ENCODE results near the gene TOMM70. TPM values are rescaled to one million over a fixed set of nuclear protein-coding genes. Genes with fewer than 3 reads are reported as not detected.

TOMM70 gene
- total RNA-seq, 1 experiment from 2014 or later: 79.5 TPM

DNA sequence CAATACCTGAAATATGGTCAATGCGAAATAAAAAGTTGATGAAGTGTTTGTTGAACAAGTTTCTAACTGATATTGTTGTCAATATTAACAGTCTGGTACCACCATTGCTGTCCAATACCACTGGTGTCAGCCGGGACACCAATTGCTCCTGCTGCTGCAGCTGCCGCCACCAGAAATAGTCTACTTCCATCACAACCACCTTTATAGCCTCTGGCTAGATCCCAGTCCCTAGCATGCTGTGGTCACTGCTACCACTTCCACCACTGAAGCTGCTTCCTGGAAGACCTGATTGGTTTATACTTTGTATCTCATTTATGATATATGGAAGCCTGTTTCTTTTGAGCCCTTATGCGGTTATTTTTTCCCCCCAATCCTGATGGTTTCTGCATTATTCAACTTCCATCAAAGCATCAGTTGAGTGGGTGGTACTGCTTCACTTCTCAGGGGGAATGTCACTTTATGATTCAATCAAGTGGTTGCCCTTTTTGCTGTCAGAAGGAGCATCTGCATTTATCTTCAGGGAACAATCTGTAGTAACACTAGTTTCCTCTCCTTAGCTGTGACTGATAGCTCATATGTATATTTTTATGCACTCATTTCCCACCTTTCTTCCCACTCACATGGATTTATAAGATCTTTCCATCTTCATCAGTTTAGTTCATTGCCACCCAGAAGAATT lies 12.2 kb upstream of the TOMM70 start:
- DNase-seq (ENCODE audit: low read depth): no peak

DNA sequence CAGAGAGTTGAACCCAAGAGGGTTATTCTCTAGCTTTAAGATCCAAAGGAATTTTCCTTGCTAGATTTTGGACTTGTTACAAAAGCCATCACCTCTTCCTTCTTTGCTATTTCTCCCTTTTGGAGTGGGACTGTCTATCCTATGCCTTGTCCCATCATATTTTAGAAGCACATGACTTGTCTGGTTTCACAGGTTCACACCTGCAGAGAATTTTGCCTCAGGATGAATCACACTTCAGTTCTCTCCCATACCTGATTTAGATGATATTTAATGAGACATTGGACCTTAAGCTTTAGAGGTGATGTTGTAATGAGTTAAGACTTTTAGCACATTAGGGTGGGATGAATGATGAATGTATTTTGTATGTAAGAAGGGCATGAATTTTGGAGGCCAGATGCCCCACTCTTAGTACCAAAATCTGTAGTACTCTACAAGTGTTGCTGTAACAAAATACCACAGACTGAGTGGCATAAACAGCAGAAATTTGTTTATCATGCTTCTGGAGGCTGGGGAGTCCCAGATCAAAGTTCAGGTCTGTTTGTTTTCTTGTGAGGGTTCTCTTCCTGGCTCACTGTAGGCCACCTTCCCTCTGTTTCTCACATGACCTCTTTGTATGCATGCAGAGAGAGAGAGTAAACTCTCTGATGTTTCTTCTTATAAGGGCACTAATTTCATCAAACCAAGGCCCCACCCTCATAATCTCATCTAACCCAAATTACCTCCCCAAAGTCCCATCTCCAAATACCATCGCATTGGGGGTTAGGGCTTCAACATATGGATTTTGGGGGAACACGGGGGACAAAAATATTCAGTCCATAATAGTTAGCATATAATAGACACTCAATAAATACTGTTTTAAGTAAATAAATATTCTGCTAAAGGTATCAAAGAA lies 10.4 kb upstream of the TOMM70 start:
- no peak for DNase-seq (ENCODE audit: low read depth)

DNA sequence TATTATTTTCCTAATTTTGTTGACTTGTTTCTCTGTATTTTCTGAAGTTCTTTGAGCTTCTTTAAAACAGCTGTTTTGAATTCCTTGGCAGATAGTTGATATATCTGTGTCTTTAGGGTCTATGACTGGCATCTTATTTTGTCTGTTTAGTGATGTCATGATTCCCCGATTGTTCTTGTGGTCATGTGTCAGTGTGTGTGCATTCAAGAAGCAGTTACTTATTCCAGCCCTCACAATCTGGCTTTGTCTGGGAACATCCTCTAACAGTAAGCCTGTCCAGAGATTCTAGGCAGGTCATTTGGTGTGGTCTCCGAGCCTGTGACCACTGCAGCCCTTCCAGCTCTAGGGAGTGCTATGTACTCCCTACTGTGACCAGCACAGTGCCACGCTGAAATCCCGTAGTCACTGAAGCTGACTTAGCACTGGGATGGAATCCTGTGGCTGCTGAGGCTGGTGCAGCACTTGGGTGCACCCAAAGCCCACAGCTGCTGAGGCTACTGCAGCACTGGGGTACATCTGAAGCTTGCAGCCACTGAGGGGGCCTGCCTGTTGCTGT lies 7.2 kb upstream of the TOMM70 start:
- peak; percentile 23 for DNase-seq (ENCODE audit: low read depth)

DNA sequence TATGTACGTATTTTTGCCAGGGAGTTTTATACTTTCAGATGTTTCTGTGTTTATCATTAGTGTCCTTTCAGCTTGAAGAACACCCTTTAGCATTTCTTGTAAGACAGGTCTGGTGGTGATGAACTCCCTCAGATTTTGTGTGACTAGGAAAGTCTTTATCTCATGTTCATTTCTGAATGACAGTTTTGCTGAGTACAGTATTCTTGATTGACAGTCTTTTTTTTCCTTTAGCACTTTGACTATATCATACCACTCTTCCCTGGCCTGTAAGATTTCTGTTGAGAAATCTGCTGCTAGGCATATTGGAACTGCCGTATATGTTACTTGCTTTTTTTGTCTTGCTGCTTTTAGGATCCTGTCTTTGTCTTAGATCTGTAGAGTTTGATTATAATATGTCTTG lies 6.3 kb upstream of the TOMM70 start:
- no peak for DNase-seq (ENCODE audit: low read depth)

DNA sequence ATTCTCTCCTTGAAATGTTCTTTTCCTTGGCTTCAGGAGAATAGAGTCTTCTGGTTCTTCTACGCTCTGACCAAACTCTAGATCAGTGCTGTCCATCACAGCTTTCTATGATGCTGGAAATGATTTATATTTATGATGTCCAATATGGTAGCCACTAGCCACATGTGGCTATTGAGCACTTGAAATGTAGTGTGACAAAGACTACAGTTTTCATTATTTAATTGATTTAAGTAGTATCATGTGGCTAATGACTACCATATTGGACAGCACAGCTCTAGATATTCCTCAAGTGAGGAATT lies 3.3 kb upstream of the TOMM70 start:
- no peak for DNase-seq (ENCODE audit: low read depth)

DNA sequence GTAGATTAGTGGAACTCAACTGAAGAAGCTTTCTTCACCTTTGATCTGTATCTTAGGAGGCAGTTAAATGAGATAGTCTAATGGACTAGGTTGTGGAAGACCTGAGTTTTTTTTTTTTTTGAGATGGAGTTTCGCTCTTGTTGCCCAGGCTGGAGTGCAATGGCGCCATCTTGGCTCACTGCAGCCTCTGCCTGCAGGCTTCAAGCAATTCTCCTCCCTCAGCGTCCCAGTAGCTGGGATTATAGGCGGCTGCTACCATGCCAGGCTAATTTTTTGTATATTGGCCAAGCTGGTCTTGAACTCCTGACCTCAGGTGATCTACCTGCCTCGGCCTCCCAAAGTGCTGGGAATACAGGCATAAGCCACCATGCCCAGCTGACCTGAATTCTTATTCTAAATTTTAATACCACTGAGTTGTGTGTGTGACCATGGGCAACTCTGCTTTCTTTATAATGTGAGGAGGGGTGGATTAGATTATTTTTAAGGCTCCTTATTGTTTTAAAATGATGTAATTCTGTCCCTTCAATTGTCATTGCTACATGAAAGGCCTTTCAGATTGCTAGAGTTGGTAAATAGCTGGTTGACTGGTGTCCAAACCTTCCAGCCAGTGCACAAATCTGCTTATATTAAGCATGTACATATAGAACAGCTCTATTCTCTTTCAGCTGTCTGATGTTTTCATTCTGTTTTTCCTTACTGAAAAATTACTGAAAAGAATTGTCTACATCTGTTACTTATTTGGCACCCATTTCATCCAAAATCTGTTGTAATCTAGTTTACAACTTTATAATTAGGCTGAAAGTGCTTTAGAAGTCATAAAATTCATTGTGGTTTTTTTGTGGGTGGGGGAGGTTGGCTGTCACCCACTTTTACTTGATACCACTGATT lies 2.7 kb upstream of the TOMM70 start:
- DNase-seq (ENCODE audit: low read depth): peak; percentile 61

DNA sequence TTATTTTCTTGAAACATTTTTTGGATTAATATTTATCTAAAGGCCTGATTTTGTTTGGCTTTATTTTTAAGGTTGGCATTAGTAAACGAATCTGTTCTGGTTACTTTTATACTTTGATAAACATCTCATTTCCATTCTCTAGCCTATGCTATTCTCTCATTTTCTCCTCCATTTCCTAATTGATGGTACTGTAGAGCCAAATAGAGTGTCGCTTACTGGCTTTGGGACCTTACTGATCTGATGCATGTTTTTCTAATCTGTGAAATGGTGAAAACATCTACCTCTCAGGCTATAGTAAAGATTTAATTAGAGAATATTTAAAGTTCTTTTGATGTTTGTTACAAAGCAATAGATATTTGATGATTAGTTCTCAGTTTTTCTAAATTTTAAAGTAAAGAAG lies 2.0 kb upstream of the TOMM70 start:
- DNase-seq (ENCODE audit: low read depth): no peak

DNA sequence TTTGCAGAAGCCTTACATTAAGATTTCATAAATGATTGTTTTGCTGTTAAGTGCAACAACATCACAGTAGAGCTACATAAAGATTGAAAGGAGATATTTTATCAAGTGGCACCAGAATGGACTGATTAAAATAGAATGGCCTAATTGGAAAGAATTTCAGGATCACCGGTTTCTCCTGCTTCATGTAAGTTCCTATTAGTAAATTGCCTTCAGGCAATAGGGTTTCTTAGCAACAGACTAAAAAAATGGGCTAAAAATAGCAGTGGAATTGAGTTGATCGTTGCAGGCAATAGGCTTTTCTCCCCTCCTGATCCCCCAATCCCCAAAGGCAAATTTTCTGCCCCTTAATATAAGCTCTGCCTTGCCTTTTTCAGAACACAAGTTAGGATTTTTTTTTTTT lies 1.4 kb upstream of the TOMM70 start:
- DNase-seq (ENCODE audit: low read depth): peak; percentile 55

DNA sequence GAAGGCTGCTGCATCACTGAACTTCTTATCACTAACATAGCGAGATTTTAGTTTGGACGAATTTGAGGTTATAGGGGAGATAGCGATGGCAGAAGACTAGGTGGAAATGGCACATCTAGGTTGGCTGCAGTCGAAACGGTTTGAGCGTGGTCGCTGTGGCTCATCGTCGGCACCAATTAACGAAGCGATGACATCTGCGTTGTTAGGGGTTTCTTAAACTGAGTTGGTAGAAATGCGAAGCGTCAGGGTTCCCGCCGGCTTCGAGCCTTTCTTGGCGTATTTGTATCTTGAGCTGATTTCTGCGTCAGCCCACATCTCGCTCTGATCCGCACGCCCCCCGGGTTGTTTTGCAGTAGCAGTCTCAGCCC lies 769 bp upstream of the TOMM70 start:
- no peak for DNase-seq (ENCODE audit: low read depth)

DNA sequence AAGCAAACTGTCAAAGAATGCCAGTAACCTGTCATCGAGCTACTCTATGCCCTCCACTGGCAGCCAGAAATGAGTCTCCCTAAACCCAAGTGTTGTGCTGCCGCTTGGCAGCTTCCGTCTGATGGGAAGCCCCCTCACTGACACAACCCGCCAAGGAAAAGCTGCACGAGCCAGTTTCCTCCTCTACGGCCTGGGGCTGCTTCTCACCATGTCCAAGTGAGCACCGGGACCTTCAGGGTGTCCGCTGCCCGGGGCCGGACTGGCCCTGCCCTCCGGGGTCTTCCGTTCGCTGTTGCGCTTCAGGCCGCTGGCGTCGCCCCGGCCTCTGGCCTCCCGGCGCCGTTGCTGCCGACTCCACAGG lies 490 bp downstream of the TOMM70 start:
- DNase-seq (ENCODE audit: low read depth): no peak

DNA sequence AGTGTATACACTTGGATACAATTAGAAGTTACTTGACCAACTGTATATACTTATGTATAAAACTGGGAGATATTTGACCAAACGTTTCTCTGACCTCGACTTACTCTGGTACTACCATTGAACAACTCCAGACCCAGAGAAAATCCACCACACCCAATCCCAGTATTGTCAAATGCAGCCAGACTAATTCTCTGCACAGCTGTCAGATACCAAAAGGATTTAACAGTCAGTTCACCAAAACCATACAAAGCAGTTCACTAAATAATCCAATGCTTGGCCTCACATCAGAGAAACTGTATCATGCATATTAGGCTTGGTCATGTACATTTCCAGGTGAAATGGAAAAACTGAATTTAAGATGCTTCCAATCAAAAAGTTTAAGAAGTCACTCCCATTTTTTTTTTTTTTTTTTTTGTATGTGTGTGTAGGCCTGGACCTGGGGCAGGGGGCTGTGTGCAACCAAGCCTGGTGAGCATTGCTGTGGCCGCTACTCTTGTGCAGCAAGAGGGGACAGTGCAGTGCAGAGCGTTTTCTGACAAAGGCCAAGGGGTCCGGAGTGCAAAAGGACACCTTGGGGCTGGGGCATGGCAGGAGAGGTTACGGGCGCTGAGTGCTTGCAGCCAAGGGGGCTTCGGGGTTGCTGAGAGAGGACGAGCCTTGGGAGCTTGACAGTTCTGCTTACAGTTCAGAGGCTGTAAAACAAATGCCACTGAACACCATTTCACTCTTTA lies 1.4 kb downstream of the TOMM70 start:
- DNase-seq (ENCODE audit: low read depth): no peak

DNA sequence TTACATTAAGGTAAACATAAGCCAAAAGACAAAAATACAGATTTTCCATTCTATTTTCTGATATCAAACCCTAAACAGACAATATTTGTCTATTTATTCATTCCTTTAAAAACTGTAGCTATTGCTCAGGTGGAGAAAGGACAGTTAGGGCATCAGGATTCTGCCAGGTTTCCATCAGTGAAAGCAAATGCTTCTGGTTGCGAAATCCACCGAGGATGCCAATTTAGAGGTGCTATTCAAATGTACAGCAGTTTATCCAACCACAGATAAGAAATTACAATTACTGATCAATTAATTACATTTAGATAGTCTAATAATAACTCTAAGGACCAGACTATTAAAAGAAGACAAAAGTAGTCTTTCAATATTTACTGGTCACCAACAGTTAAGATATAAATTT lies 3.9 kb downstream of the TOMM70 start:
- no peak for DNase-seq (ENCODE audit: low read depth)

DNA sequence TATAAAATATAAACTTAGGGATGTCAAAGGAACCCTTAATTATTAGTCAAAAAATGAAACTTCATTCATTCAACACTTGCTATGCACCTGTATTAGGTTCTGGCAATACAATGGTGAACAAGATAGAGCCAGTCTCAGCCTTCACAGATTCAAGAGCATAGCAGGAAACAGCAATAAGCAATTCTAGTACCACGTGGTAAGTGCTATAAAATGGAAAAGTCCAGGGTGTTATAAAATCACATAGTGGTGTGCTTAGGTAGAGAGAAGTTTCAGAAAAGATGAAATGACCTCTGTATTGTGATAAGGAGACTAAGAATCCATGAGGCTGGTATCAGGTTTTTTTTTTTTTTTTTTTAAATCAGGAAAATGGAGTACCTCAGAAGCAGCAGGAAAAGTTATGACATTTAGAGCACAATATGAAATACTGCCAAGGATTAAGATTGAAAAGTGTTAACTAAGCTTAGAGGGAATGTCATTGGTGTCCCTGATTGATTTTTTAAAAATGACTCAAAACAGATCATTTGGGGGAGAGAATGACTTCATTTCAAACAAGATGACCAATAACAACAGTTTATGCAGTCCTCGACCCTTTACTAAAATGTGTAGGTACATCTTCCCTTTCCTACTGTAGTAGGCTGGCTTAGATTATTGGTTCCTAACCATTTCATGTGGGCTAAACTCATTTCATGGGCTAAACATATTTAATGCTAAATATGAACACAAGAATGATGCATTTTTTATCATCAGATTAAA lies 5.0 kb downstream of the TOMM70 start:
- no peak for DNase-seq (ENCODE audit: low read depth)

DNA sequence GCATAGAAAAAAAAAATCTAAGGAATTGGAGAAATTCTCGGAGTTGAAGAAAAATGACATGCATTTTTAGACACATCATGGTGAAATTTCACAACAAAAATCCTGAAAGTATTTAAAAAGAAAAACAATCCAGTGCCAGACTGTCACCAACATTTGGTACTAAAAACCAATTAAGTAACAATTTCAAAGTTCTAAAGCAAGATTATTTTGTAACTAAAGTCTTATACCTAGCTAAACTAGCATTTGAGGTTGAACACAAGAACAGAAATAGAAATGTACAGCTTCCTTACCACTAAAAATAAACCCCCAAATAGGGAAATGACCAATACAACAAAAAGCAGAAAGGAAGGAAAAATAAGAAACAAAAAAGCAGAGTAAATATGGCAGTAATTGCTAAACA lies 11.9 kb downstream of the TOMM70 start:
- DNase-seq (ENCODE audit: low read depth): no peak

DNA sequence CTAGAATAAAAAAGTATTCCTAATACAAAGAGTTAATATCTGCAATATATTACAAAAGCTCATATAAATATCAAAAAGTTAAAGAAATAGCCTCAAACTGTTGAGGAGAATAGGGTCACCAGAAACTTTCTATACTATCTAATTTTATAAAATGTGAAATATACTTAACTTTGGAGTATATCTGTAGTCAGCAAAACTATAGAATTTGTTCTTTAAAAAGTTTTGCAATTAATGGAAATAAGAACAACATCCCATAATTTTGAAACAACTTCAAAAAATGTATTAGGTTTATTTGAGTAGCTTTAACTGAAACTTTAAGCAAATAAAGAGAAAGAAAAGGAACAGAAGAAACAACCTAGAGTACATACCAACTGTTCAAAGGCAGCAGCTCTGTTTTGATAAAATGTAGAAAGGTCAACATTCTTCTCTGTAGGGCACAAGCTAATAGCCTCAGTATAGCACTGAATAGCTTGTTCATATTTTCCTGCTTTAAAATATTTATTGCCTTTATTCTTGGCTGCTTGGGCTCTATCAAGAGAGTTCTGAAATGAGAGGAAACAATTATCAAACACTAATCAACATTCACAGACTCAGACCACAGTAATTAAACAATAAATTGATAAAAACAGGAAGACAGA lies 14.3 kb downstream of the TOMM70 start:
- no peak for DNase-seq (ENCODE audit: low read depth)

DNA sequence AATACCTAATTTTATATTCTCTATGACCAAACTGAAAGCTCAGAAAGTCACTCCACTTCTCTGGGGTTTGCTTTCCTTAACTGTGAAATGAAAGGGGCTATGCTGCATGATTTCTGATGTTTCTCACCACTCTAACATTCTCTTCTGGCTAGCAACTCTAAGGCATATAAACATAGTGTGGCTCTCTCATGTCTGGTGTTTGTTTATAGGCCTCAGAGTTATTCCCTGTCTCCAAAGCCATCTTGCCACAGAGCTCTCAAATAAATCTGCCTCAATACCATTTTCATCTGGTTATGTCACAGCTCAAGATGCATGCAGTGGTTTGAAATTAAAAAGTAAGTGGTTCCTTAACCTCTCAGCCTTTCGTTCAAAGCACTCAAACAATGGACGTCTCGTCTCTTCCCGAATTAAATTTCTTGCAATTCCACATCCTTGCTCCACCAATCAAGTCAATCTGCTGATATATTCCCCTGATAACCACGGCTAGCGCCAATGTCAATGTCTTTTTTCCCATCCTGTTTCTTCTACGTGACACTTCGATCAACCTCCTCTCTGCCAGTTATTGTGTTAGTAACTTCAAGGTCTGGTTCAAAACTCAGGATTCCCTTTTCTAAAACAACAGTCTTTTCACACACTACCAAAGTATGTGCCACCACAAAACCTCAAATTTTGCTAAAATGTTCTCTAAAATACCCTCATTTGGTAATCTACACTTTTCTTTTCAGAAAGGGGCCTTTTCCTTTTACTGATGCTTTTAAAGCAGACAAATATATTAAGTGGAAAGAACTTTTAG lies 16.0 kb downstream of the TOMM70 start:
- no peak for DNase-seq (ENCODE audit: low read depth)

DNA sequence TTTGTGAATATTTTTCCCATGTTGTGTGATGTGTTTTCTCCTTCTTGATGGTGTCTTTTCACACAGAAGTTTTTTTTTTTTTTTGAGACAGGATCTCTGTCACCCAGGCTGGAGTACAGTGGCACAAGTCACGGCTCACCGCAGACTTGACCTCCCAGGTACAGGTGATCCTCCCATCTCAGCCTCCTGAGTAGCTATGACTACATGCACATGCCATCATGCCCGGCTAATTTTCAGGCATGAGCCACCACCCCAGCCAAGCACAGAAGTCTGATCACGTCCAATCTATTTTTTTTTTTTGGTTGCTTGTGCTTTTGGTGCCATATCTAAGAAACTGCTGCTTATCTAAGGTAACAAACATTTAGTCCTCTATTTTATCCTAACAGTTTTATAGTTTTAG lies 24.6 kb downstream of the TOMM70 start:
- DNase-seq (ENCODE audit: low read depth): no peak

DNA sequence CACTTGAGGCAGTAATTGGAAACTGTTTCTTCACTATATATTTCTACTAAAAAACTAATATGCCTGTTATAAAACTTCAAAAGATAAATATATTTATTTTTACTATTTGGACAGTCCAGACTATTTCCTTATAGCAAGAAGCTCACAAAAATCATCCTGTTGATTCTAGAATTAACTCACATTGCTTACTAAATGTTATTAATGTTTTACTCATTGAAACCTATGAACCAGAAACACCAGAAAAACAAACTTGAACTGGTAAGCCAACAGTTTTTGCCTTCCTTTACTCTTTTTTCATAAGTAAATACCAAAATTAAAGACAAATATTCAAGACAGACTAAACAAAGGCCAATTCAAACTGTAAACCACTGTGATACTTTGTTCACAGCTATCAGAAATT lies 26.4 kb downstream of the TOMM70 start:
- no peak for DNase-seq (ENCODE audit: low read depth)

DNA sequence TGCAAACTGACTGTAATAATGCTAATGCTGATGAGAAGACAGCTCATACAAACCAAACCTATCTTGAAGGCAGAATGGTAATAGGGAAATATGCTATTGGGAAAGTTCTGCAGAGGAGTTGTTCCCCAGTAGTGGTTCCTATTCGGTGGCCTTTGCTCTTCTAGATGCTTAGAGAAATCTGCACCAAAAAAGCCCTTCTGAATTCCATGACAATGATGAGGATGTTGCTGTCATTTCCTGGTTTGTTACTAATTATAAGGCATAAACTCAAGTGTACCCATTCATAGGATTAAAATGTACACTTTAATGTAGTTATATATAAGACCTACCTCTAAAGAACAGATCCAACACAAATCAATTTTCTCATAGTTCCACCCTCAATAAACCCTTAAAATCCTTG lies 30.1 kb downstream of the TOMM70 start:
- DNase-seq (ENCODE audit: low read depth): no peak

Measured in HT1080 (cell line).